Panc1 (cell line): ENCODE results near the gene LILRB2.

Experiments
- CTCF ChIP-seq: fragments of 450-650 bp; IDR thresholded peaks from 2 replicates; pipeline ENCODE4 v1.5.1; 2017; ENCODE audit warnings: mild to moderate bottlenecking
- POLR2AphosphoS5 ChIP-seq: IDR thresholded peaks from 2 replicates; pipeline ENCODE4 v1.6.1; 2012; ENCODE audit warnings: mild to moderate bottlenecking, low read depth, low read length, moderate library complexity
- TCF7L2 ChIP-seq: IDR thresholded peaks from 2 replicates; pipeline ENCODE4 v1.6.1; 2011; ENCODE audit warnings: mild to moderate bottlenecking, low read depth, low read length, inconsistent platforms
- TF ChIP-seq, protein P1 (sequence below), 2 experiments: IDR thresholded peaks; 2 replicates each; pipeline ENCODE4 v1.6.1; 2011 to 2012; ENCODE audit warnings: low read depth in 2 of 2, control low read depth in 1 of 2, low read length in 1 of 2, mild to moderate bottlenecking in 1 of 2, moderate library complexity in 1 of 2; ENCODE audit not compliant: insufficient read depth in 1 of 2

- TF ChIP-seq CTCF = no peak
- TF ChIP-seq POLR2AphosphoS5 = no peak
- TF ChIP-seq TCF7L2 = no peak
- TF ChIP-seq, protein P1, sequence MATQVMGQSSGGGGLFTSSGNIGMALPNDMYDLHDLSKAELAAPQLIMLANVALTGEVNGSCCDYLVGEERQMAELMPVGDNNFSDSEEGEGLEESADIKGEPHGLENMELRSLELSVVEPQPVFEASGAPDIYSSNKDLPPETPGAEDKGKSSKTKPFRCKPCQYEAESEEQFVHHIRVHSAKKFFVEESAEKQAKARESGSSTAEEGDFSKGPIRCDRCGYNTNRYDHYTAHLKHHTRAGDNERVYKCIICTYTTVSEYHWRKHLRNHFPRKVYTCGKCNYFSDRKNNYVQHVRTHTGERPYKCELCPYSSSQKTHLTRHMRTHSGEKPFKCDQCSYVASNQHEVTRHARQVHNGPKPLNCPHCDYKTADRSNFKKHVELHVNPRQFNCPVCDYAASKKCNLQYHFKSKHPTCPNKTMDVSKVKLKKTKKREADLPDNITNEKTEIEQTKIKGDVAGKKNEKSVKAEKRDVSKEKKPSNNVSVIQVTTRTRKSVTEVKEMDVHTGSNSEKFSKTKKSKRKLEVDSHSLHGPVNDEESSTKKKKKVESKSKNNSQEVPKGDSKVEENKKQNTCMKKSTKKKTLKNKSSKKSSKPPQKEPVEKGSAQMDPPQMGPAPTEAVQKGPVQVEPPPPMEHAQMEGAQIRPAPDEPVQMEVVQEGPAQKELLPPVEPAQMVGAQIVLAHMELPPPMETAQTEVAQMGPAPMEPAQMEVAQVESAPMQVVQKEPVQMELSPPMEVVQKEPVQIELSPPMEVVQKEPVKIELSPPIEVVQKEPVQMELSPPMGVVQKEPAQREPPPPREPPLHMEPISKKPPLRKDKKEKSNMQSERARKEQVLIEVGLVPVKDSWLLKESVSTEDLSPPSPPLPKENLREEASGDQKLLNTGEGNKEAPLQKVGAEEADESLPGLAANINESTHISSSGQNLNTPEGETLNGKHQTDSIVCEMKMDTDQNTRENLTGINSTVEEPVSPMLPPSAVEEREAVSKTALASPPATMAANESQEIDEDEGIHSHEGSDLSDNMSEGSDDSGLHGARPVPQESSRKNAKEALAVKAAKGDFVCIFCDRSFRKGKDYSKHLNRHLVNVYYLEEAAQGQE (IDR thresholded peaks at IDR 0.05; ENCODE audit: insufficient read depth in 1 of 2, low read depth in 2 of 2, low read length in 1 of 2) = no peak
Measured at GRCh38 chr19:54305141-54305540, 24.2 kb upstream of the LILRB2 start.
